Endothelial cell of umbilical vein (primary cell): ENCODE data around the gene TOMM20. TPM values are rescaled to one million over a fixed set of nuclear protein-coding genes. Genes with fewer than 3 reads are reported as not detected.

Experiments
- BruUV-seq: library from RNA; stranded (reverse); fragments of 400-500 nt; replicated peaks from 2 replicates; lab custom pipeline; 2021; lab: Mats Ljungman, UMichigan
- CTCF ChIA-PET: fragments of 300-600, 350-600 bp; sonication (Branson Sonifier 250); formaldehyde crosslinking; loops from one replicate; lab custom pipeline; 2021; ENCODE audit warnings: antibody characterized with exemption, inconsistent platforms; lab: Charles Lee
- POLR2A ChIA-PET: fragments of 300-600, 350-600 bp; sonication (Branson Sonifier 250); formaldehyde crosslinking; loops from one replicate; lab custom pipeline; 2021; ENCODE audit warnings: antibody characterized with exemption, inconsistent platforms; lab: Charles Lee
- DNase-seq: peaks from one replicate; pipeline ENCODE4 v3.0.0-alpha.2; 2011; ENCODE audit warnings: low read depth, low spot score
- FAIRE-seq: peaks from 2 replicates; lab custom pipeline; 2011; peaks lifted over from hg19 to GRCh38; lab: Jason Lieb, UNC
- H2AFZ ChIP-seq: 2 replicates; pipeline ENCODE4 v1.6.0; 2012; ENCODE audit warnings: low read depth, low read length, control low read depth, inconsistent platforms
- H3K27ac ChIP-seq: 2 replicates; pipeline ENCODE4 v1.5.1; 2011; ENCODE audit warnings: low read depth, mild to moderate bottlenecking, control low read depth, low read length, moderate library complexity; ENCODE audit not compliant: insufficient read depth
- H3K27me3 ChIP-seq, 2 experiments: 2 replicates each; pipeline versions ENCODE4 v1.6.0 to v1.6.1; 2011; ENCODE audit warnings: low read length in 2 of 2, mixed read lengths in 1 of 2; ENCODE audit not compliant: control insufficient read depth in 2 of 2, insufficient read depth in 2 of 2
- H3K36me3 ChIP-seq, 2 experiments: 2 replicates in 1 of 2; 3 replicates in 1 of 2; pipeline ENCODE4 v1.5.1; 2011; ENCODE audit warnings: low read length in 2 of 2, mild to moderate bottlenecking in 1 of 2, moderate library complexity in 1 of 2; ENCODE audit not compliant: control insufficient read depth in 2 of 2, insufficient read depth in 2 of 2; ENCODE audit errors: extremely low read depth in 1 of 2
- H3K4me1 ChIP-seq: 3 replicates; pipeline ENCODE4 v1.5.1; 2011; ENCODE audit warnings: mild to moderate bottlenecking, low read length; ENCODE audit not compliant: control insufficient read depth, insufficient read depth; ENCODE audit errors: extremely low read depth
- H3K4me2 ChIP-seq: 2 replicates; pipeline ENCODE4 v1.6.1; 2011; ENCODE audit warnings: low read length, control low read depth, mixed read lengths; ENCODE audit not compliant: insufficient read depth
- H3K4me3 ChIP-seq, 3 experiments: fragments of 200-600 bp in 1 of 3; sonication (generic), shearing (Covaris generic) in 1 of 3; replicated peaks in 1 of 3; 2 replicates each; pipeline ENCODE4 v1.5.1; 2011 to 2016; ENCODE audit warnings: control low read depth in 3 of 3, low read length in 3 of 3, mild to moderate bottlenecking in 2 of 3, inconsistent platforms in 1 of 3, low read depth in 1 of 3, moderate library complexity in 1 of 3; ENCODE audit not compliant: insufficient read depth in 1 of 3
- H3K79me2 ChIP-seq: 2 replicates; pipeline ENCODE4 v1.6.0; 2012; ENCODE audit warnings: low read length, inconsistent platforms; ENCODE audit not compliant: control insufficient read depth, insufficient read depth
- H3K9ac ChIP-seq: replicated peaks from 2 replicates; pipeline ENCODE3; 2011; ENCODE audit warnings: low read length, control low read depth; ENCODE audit not compliant: insufficient read depth; ENCODE audit errors: extremely low read depth
- H3K9me1 ChIP-seq: replicated peaks from 3 replicates; pipeline ENCODE4 v1.6.0; 2011; ENCODE audit warnings: mild to moderate bottlenecking, low read length; ENCODE audit not compliant: control insufficient read depth, insufficient read depth; ENCODE audit errors: extremely low read depth
- H3K9me3 ChIP-seq: replicated peaks from 2 replicates; pipeline ENCODE4 v1.5.1; 2012; ENCODE audit warnings: low read length, inconsistent platforms; ENCODE audit not compliant: control insufficient read depth, insufficient read depth
- H4K20me1 ChIP-seq: replicated peaks from 2 replicates; pipeline ENCODE3; 2011; ENCODE audit warnings: mild to moderate bottlenecking, low read length; ENCODE audit not compliant: control insufficient read depth, insufficient read depth; ENCODE audit errors: extremely low read depth
- CTCF ChIP-seq, 2 donors: IDR thresholded peaks; 1 replicate in 1 of 2; 2 replicates in 1 of 2; pipeline ENCODE4 v1.5.1; 2011; ENCODE audit warnings: low read length in 2 of 2, mild to moderate bottlenecking in 2 of 2, moderate library complexity in 2 of 2, control low read depth in 1 of 2, inconsistent platforms in 1 of 2, low read depth in 1 of 2; ENCODE audit not compliant: insufficient read depth in 1 of 2; ENCODE audit errors: extremely low read depth in 1 of 2
- EZH2 ChIP-seq: IDR thresholded peaks from 2 replicates; pipeline ENCODE4 v1.6.1; 2012; ENCODE audit warnings: borderline replicate concordance, low read depth, mild to moderate bottlenecking, moderate library complexity, low read length, inconsistent platforms; ENCODE audit not compliant: severe bottlenecking
- FOS ChIP-seq: IDR thresholded peaks from 2 replicates; pipeline ENCODE4 v1.6.1; 2011; ENCODE audit warnings: mild to moderate bottlenecking, low read length, moderate library complexity, borderline replicate concordance; ENCODE audit not compliant: insufficient read depth
- GATA2 ChIP-seq: IDR thresholded peaks from 2 replicates; pipeline ENCODE4 v1.7.0; 2011; ENCODE audit warnings: low read depth, mild to moderate bottlenecking, moderate library complexity, mixed read lengths, low read length; ENCODE audit not compliant: insufficient read length, insufficient read depth
- JUN ChIP-seq: IDR thresholded peaks from 2 replicates; pipeline ENCODE4 v1.6.1; 2011; ENCODE audit warnings: borderline replicate concordance, low read depth; ENCODE audit not compliant: insufficient read length, insufficient read depth
- MYC ChIP-seq: IDR thresholded peaks from one replicate; pipeline ENCODE4 v1.6.1; 2011; ENCODE audit warnings: mild to moderate bottlenecking, low read depth, low read length
- POLR2A ChIP-seq: IDR thresholded peaks from 2 replicates; pipeline ENCODE4 v1.6.1; 2012; ENCODE audit warnings: low read depth, mild to moderate bottlenecking, control low read depth, low read length
- POLR2AphosphoS5 ChIP-seq: IDR thresholded peaks from 2 replicates; pipeline ENCODE4 v1.6.1; 2012; ENCODE audit warnings: low read depth, mild to moderate bottlenecking, control low read depth, low read length, moderate library complexity; ENCODE audit not compliant: insufficient read depth
- dilution Hi-C: fragments of 300-500 bp; cut with MboI; formaldehyde crosslinking; loops from one replicate; pipeline ENCODE4 v1.15.0; 2019; ENCODE audit warnings: low sequenced_read_pairs; ENCODE audit not compliant: extremely low pct_ligation_motif_present
- intact Hi-C: fragments of 100-400 bp; cut with micrococcal nuclease; formaldehyde crosslinking; loops from one replicate; pipeline ENCODE4 v1.10.0; 2022
- polyA plus RNA-seq, 4 experiments: library from polyadenylated mRNA; depleted of rRNA in 3 of 4; stranded (reverse) in 3 of 4; unstranded in 1 of 4; fragments of >200 nt; gene quantifications; 2 replicates each; pipeline versions ENCODE4 v1.2.1 to v1.2.3, GENCODE V29; 2011 to 2012; ENCODE audit warnings: missing spikeins in 1 of 4
- total RNA-seq: library from RNA; stranded (reverse); gene quantifications from 2 replicates; pipeline ENCODE4 v1.2.3, GENCODE V29; 2021
- TF ChIP-seq, protein P1 (sequence below): IDR thresholded peaks from 2 replicates; pipeline ENCODE4 v1.6.1; 2011; ENCODE audit not compliant: insufficient read depth, insufficient read length

The TOMM20 gene
- total and polyA plus RNA-seq, 2 donors (not counting 3 experiments of a cell fraction or from before 2014, with no cell fraction given) = 42.5 to 98.4 TPM

DNA sequence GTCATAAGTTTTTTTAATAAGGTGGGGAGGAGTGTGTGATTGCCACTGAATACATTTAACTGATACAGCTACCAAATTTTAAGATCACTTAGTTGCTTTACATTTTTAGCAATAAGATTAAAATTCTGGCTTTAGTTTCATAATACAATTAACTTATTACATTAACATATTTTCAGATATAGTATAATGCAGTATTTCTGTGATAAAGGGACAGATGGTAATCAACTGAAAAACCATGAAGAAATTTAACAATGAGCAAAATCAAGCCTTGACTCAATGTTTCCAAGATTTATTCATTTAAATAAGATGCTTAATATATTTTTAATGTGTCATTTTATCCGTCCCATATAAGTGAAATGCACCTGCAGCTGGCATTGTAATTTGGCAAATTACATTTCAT lies 4.0 kb downstream of the TOMM20 start:
- BruUV-seq = no TSS peak

More for the DNA sequence above, 4.0 kb downstream of the TOMM20 start:
- H3K9me1 ChIP-seq = no peaks in the 10 kb centered on the region
- H3K4me3 ChIP-seq = no peak overlapping the region
- H4K20me1 ChIP-seq = peaks cover 2% of the 10 kb centered on the region
- POLR2A ChIA-PET = no interaction called here
- H3K36me3 ChIP-seq = peaks cover 5% of the 10 kb centered on the region in 2 experiments
- H3K27me3 ChIP-seq = no peaks in the 10 kb centered on the region
- intact Hi-C loops = no loop called here
- DNase-seq = no peak
- no peak for FAIRE-seq
- peaks cover 84% of the 10 kb centered on the region for H3K79me2 ChIP-seq
- H2AFZ ChIP-seq = no peak overlapping the region
- H3K27ac ChIP-seq = no peak overlapping the region
- peaks cover 12% of the 10 kb centered on the region for H3K4me1 ChIP-seq
- TF ChIP-seq FOS (no peak), POLR2A (no peak), CTCF (IDR thresholded peaks at IDR 0.05; ENCODE audit: extremely low read depth in 1 of 2, insufficient read depth in 1 of 2, low read depth in 1 of 2, low read length in 2 of 2) (no peak), EZH2 (no peak), POLR2AphosphoS5 (no peak), MYC (no peak), JUN (no peak), GATA2 (no peak)
- TF ChIP-seq, protein P1, sequence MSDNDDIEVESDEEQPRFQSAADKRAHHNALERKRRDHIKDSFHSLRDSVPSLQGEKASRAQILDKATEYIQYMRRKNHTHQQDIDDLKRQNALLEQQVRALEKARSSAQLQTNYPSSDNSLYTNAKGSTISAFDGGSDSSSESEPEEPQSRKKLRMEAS = no peak
- no peaks in the 10 kb centered on the region for H3K9me3 ChIP-seq
- dilution Hi-C loops = no loop called here
- CTCF ChIA-PET = no interaction called here
- no peak overlapping the region for H3K4me2 ChIP-seq
- H3K9ac ChIP-seq = no peak overlapping the region
